DND-41 (cell line): ENCODE results near the gene UBQLN1.

Experiments used
- ATAC-seq: fragments of 200-7000 bp; cut with Tn5 transposase; 3 replicates; pipeline ENCODE4 v1.9.1; 2021; ENCODE audit warnings: low read depth; ENCODE audit not compliant: insufficient read depth
- DNase-seq: peaks from one replicate; pipeline ENCODE4 v3.0.0-alpha.2; 2020
- H2AFZ ChIP-seq: 2 replicates; pipeline ENCODE4 v1.6.0; 2012; ENCODE audit warnings: low read depth, low read length
- H3K27ac ChIP-seq: 2 replicates; pipeline ENCODE4 v1.5.1; 2012; ENCODE audit warnings: low read length, inconsistent platforms
- H3K27me3 ChIP-seq: fragments of 200-600 bp; sonication (generic); 2 replicates; pipeline ENCODE4 v1.6.0; 2012; ENCODE audit warnings: low read length, mild to moderate bottlenecking, inconsistent platforms; ENCODE audit not compliant: insufficient read depth, poor library complexity
- H3K36me3 ChIP-seq: 2 replicates; pipeline ENCODE4 v1.5.1; 2012; ENCODE audit warnings: low read length, inconsistent platforms; ENCODE audit not compliant: insufficient read depth
- H3K4me1 ChIP-seq: 2 replicates; pipeline ENCODE4 v1.5.1; 2012; ENCODE audit warnings: mild to moderate bottlenecking, low read length; ENCODE audit not compliant: insufficient read depth
- H3K4me2 ChIP-seq: 2 replicates; pipeline ENCODE4 v1.6.0; 2012; ENCODE audit warnings: mild to moderate bottlenecking, moderate library complexity, low read length, inconsistent platforms; ENCODE audit not compliant: insufficient read depth
- H3K4me3 ChIP-seq, 2 experiments: fragments of 200-600 bp in 1 of 2; shearing (Covaris generic) in 1 of 2; 2 replicates each; pipeline ENCODE4 v1.5.1; 2012 to 2016; ENCODE audit warnings: inconsistent platforms in 2 of 2, low read length in 2 of 2, mild to moderate bottlenecking in 2 of 2, low read depth in 1 of 2, moderate library complexity in 1 of 2
- H3K79me2 ChIP-seq: 2 replicates; pipeline ENCODE4 v1.6.0; 2012; ENCODE audit warnings: low read length, inconsistent platforms; ENCODE audit not compliant: insufficient read depth
- H3K9ac ChIP-seq: 2 replicates; pipeline ENCODE4 v1.6.0; 2012; ENCODE audit warnings: low read depth, mild to moderate bottlenecking, inconsistent platforms, low read length, moderate library complexity
- H3K9me3 ChIP-seq: 2 replicates; pipeline ENCODE4 v1.5.1; 2012; ENCODE audit warnings: low read length, moderate library complexity, mild to moderate bottlenecking, inconsistent platforms; ENCODE audit not compliant: insufficient read depth, severe bottlenecking
- H4K20me1 ChIP-seq: 2 replicates; pipeline ENCODE4 v1.6.0; 2012; ENCODE audit warnings: low read length; ENCODE audit not compliant: insufficient read depth
- CTCF ChIP-seq: IDR thresholded peaks from 2 replicates; pipeline ENCODE4 v1.5.1; 2012; ENCODE audit warnings: borderline replicate concordance, low read length, moderate library complexity, mild to moderate bottlenecking; ENCODE audit not compliant: poor library complexity, severe bottlenecking; ENCODE audit errors: extremely low read depth
- EZH2 ChIP-seq: IDR thresholded peaks from 3 replicates; pipeline ENCODE4 v1.6.1; 2012; ENCODE audit warnings: borderline replicate concordance, low read depth, mild to moderate bottlenecking, moderate library complexity, low read length, inconsistent platforms; ENCODE audit not compliant: severe bottlenecking

The UBQLN1 gene

GRCh38 chr9:83707768-83708514 is at the start of gene UBQLN1:
Gene UBQLN1, minus strand, starts transcription at chr9:83707958. Its CDS starts 279 bp downstream, at chr9:83707679.
- peak within 1 kb of the TSS; percentile 90 for H2AFZ ChIP-seq
- ATAC-seq (peak; percentile 79), DNase-seq (peak; percentile 87)
- H3K9me3 ChIP-seq = no peaks in the 10 kb centered on the region
- H3K4me3 ChIP-seq = peak within 1 kb of the TSS; percentile 45 to 79
- no peaks in the 10 kb centered on the region; the same call in 1 of the 2 replicates for H3K36me3 ChIP-seq
- peaks cover 43% of the 10 kb centered on the region for H3K4me1 ChIP-seq
- no peaks in the 10 kb centered on the region for H3K27me3 ChIP-seq
- TF ChIP-seq CTCF = no peak
- no peak for TF ChIP-seq EZH2
- H3K9ac ChIP-seq = peak within 1 kb of the TSS; percentile 97
- H4K20me1 ChIP-seq = peaks cover 35% of the 10 kb centered on the region
- peak within 1 kb of the TSS; percentile 79 for H3K4me2 ChIP-seq
- peak within 1 kb of the TSS; percentile 99 for H3K27ac ChIP-seq
- peaks cover 63% of the 10 kb centered on the region for H3K79me2 ChIP-seq

DNA sequence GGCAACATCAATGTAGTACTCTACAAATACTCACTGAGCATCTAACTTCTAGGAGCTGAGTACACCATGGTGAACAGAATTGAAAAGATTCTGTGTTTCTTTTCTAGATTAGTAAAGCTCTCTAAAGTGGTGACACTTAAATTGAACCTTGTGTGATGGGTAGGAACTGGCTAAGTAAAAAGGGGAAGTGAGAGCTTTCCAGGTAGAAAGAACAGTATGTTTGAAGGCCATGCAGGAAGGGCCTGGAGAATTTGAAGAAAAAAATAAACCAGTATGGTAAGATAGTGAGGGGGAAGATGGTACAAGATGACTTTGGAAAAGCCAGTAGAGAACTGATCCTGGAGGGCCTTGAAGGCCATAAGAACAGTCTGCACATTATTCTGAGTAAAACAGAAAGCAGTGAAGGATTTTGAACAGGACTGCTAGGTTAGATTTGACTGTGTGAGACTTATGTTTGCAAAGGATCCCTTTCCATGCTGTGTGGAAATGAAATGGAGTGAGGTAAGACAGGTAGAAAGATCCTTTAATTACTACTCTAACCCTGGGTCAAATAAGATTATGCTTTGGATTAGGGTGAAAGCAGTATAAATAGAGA is 46.7 kb upstream of the UBQLN1 start:
- Histone ChIP-seq H3K9me3 (no peaks in the 10 kb centered on the region), H3K9ac (no peak overlapping the region), H2AFZ (no peak overlapping the region), H3K79me2 (no peaks in the 10 kb centered on the region), H4K20me1 (no peaks in the 10 kb centered on the region), H3K4me1 (no peaks in the 10 kb centered on the region), H3K36me3 (no peaks in the 10 kb centered on the region), H3K27ac (no peak overlapping the region), H3K4me3 (no peak overlapping the region), H3K4me2 (no peak overlapping the region), H3K27me3 (no peaks in the 10 kb centered on the region)
- TF ChIP-seq EZH2 (no peak), CTCF (no peak)
- DNase-seq = no peak
- ATAC-seq = no peak

GRCh38 chr9:83749706-83750105 is 41.9 kb upstream of the UBQLN1 start:
- H3K9me3 ChIP-seq = no peaks in the 10 kb centered on the region
- H2AFZ ChIP-seq = no peak overlapping the region
- H3K36me3 ChIP-seq = no peaks in the 10 kb centered on the region
- H4K20me1 ChIP-seq = no peaks in the 10 kb centered on the region
- DNase-seq = no peak
- H3K27me3 ChIP-seq = no peaks in the 10 kb centered on the region
- no peak for ATAC-seq
- H3K27ac ChIP-seq = no peak overlapping the region
- H3K9ac ChIP-seq = no peak overlapping the region
- H3K4me2 ChIP-seq = no peak overlapping the region
- H3K79me2 ChIP-seq = no peaks in the 10 kb centered on the region
- H3K4me3 ChIP-seq = no peak overlapping the region
- no peaks in the 10 kb centered on the region for H3K4me1 ChIP-seq
- TF ChIP-seq EZH2 (no peak), CTCF (no peak)
